HepG2 (cell line): ENCODE results near the gene XXYLT1. TPM values are rescaled to one million over a fixed set of nuclear protein-coding genes. Genes with fewer than 3 reads are reported as not detected.

Experiments used
- CCDC6 ChIP-seq: sonication (generic); formaldehyde crosslinking; IDR thresholded peaks from 2 replicates; pipeline ENCODE4 v1.8.1; 2022; ENCODE audit warnings: mild to moderate bottlenecking, missing genetic modification reagents, moderate library complexity
- ETV5 ChIP-seq: IDR thresholded peaks from 2 replicates; pipeline ENCODE4 v1.6.1; 2018; ENCODE audit warnings: missing biosample characterization, missing genetic modification reagents, inconsistent platforms, borderline replicate concordance
- FOXK1 ChIP-seq: sonication (generic); formaldehyde crosslinking; IDR thresholded peaks from 2 replicates; pipeline ENCODE4 v1.4.0; 2020; ENCODE audit warnings: low read depth, missing genetic modification reagents, borderline replicate concordance
- HMGA1 ChIP-seq: sonication (generic); formaldehyde crosslinking; conservative IDR thresholded peaks from 2 replicates; pipeline ENCODE4 v1.4.0; 2020; ENCODE audit warnings: missing genetic modification reagents
- MED1 ChIP-seq: sonication (generic); formaldehyde crosslinking; IDR thresholded peaks from 2 replicates; pipeline ENCODE4 v1.4.0; 2020; ENCODE audit warnings: missing genetic modification reagents
- NONO ChIP-seq, 2 experiments: fragments of 450-650 bp in 1 of 2; sonication (generic) in 1 of 2; formaldehyde crosslinking in 1 of 2; IDR thresholded peaks in 1 of 2; conservative IDR thresholded peaks in 1 of 2; 2 replicates each; pipeline versions ENCODE4 v1.6.1 to v1.8.0; 2017 to 2022; ENCODE audit warnings: mild to moderate bottlenecking in 1 of 2, missing genetic modification reagents in 1 of 2, moderate library complexity in 1 of 2
- RBAK ChIP-seq: sonication (generic); formaldehyde crosslinking; IDR thresholded peaks from 2 replicates; pipeline ENCODE4 v1.5.1; 2020; ENCODE audit warnings: mild to moderate bottlenecking, missing genetic modification reagents
- SIN3A ChIP-seq: IDR thresholded peaks from 2 replicates; pipeline ENCODE4 v1.6.1; 2011; ENCODE audit warnings: low read depth, mild to moderate bottlenecking, control low read depth, low read length, borderline replicate concordance
- SNAI1 ChIP-seq: sonication (generic); formaldehyde crosslinking; IDR thresholded peaks from 2 replicates; pipeline ENCODE4 v1.5.0; 2020; ENCODE audit warnings: mild to moderate bottlenecking, missing genetic modification reagents, borderline replicate concordance
- SNAPC4 ChIP-seq: sonication (generic); formaldehyde crosslinking; IDR thresholded peaks from 2 replicates; pipeline ENCODE4 v1.4.0; 2020; ENCODE audit warnings: mild to moderate bottlenecking, missing genetic modification reagents
- SPEN ChIP-seq: sonication (generic); formaldehyde crosslinking; IDR thresholded peaks from 2 replicates; pipeline ENCODE4 v1.5.1; 2020; ENCODE audit warnings: low read depth, mild to moderate bottlenecking, missing genetic modification reagents
- TCF7L2 ChIP-seq: IDR thresholded peaks from 2 replicates; pipeline ENCODE4 v1.6.1; 2011; ENCODE audit warnings: mild to moderate bottlenecking, low read depth, low read length, moderate library complexity
- TGIF2 ChIP-seq: IDR thresholded peaks from 2 replicates; pipeline ENCODE4 v1.6.1; 2016; ENCODE audit warnings: control low read depth, missing compliant biosample characterization
- YEATS2 ChIP-seq: sonication (generic); formaldehyde crosslinking; IDR thresholded peaks from 2 replicates; pipeline ENCODE4 v1.4.0; 2020; ENCODE audit warnings: missing genetic modification reagents, borderline replicate concordance
- ZBTB37 ChIP-seq: sonication (generic); formaldehyde crosslinking; IDR thresholded peaks from 2 replicates; pipeline ENCODE4 v1.4.0; 2020; ENCODE audit warnings: mild to moderate bottlenecking, missing genetic modification reagents
- ZMYM2 ChIP-seq: sonication (generic); formaldehyde crosslinking; IDR thresholded peaks from 2 replicates; pipeline ENCODE4 v1.8.0; 2022; ENCODE audit warnings: mild to moderate bottlenecking, missing genetic modification reagents
- ZNF512B ChIP-seq: sonication (generic); formaldehyde crosslinking; IDR thresholded peaks from 2 replicates; pipeline ENCODE4 v1.5.1; 2020; ENCODE audit warnings: missing genetic modification reagents, mild to moderate bottlenecking, borderline replicate concordance
- ZNF547 ChIP-seq: sonication (generic); formaldehyde crosslinking; IDR thresholded peaks from 2 replicates; pipeline ENCODE4 v1.5.1; 2020; ENCODE audit warnings: mild to moderate bottlenecking, missing genetic modification reagents
- ZNF776 ChIP-seq: sonication (generic); formaldehyde crosslinking; IDR thresholded peaks from 2 replicates; pipeline ENCODE4 v1.4.0; 2020; ENCODE audit warnings: mild to moderate bottlenecking, missing genetic modification reagents
- polyA plus RNA-seq, 8 experiments: library from polyadenylated mRNA; depleted of rRNA in 3 of 8; stranded (reverse) in 7 of 8; unstranded in 1 of 8; fragments of >200 nt; fragmentation: Illumina TruSeq in 4 of 8; extraction: Trizol in 4 of 8; gene quantifications; 2 replicates each; pipeline versions ENCODE4 v1.2.1 to v1.2.3, GENCODE V29; 2011 to 2016; ENCODE audit warnings: low read depth in 4 of 8, missing spikeins in 1 of 8, mixed read lengths in 1 of 8; ENCODE audit not compliant: insufficient read depth in 1 of 8
- total RNA-seq, 5 experiments: library from RNA; depleted of rRNA; stranded (reverse); fragments of >200 nt; fragmentation: Illumina TruSeq; extraction: Trizol; gene quantifications; 2 replicates each; pipeline ENCODE4 v1.2.3, GENCODE V29; 2016; ENCODE audit warnings: low read depth in 1 of 5

XXYLT1 gene
- total and polyA plus RNA-seq, 2 of the 13 experiments (the other 11 are each of a cell fraction or from before 2014, with no cell fraction given), result 17.7 to 19.0 TPM

- no peak for TF ChIP-seq SNAI1 (CRISPR knock-in tag)
- TF ChIP-seq FOXK1 (CRISPR knock-in tag), result peak; percentile 97
- peak; percentile 92 for TF ChIP-seq ETV5 (CRISPR knock-in tag)
- TF ChIP-seq SPEN (CRISPR knock-in tag), result peak; percentile 63; the same call in 1 of the 2 replicates
- no peak for TF ChIP-seq TCF7L2
- TF ChIP-seq ZNF547, result peak; percentile 43; the same call in 1 of the 2 replicates
- TF ChIP-seq RBAK (CRISPR knock-in tag), result peak; percentile 55; the same call in 1 of the 2 replicates
- no peak for TF ChIP-seq ZNF776
- no peak for TF ChIP-seq ZBTB37 (CRISPR knock-in tag)
- TF ChIP-seq HMGA1 (CRISPR knock-in tag), result no peak
- no peak for TF ChIP-seq NONO (IDR thresholded peaks at IDR 0.05)
- TF ChIP-seq NONO (CRISPR knock-in tag; conservative IDR thresholded peaks at IDR 0.05), result peak; percentile 60; the same call in 1 of the 2 replicates
- TF ChIP-seq ZMYM2 (CRISPR knock-in tag), result 0 out of 2 replicates have a peak, but pooled peaks have one; percentile 75
- TF ChIP-seq YEATS2 (CRISPR knock-in tag), result peak; percentile 67; the same call in 1 of the 2 replicates
- no peak for TF ChIP-seq SNAPC4 (CRISPR knock-in tag)
- peak; percentile 84; the same call in 1 of the 2 replicates for TF ChIP-seq CCDC6 (CRISPR knock-in tag)
- TF ChIP-seq SIN3A, result 0 out of 2 replicates have a peak, but pooled peaks have one; percentile 40
- TF ChIP-seq TGIF2 (CRISPR knock-in tag), result peak; percentile 91
- TF ChIP-seq MED1 (CRISPR knock-in tag), result peak; percentile 97
- peak; percentile 84; the same call in 1 of the 2 replicates for TF ChIP-seq ZNF512B (CRISPR knock-in tag)
These were observed 165.6 kb downstream of the XXYLT1 start (continued) for GRCh38 chr3:195105389-195105788.
